ENCODE data around the gene STARD13.
"Not testable (repeated sequence)": the region's sequence is repeated elsewhere in the genome, so short reads cannot be mapped to it uniquely, and the experiment has no call there.

The STARD13 gene

DNA sequence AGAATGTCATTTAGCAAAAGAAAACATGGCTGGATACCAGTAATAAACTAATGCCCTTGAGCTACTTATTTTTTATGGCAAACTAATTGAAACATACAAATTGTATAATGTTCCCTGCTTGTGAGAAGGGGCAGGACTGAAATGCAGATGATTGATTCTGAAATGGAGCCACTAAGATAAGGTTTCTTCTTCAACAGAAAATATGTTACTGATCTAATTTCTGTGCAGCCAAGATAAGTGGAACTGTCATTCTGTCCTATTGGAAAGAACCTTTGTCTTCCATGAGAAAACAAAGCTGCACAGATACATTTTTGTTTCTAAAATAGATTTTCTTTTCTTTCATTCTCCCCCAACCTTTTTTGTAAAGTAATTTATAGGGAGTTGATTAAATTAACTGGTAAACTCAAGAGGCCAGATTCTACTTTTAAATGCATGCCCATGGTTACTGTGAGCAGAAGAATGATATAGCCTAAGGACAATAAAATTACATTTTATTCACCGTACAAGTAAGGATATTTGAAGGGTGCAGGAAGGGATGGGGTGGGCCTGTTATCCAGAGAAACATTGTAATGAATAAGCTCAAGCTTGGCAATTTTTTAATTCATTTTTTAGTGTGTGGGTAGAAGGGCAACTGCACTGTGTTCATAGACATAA lies 39.9 kb downstream of the STARD13 start:
- TF ChIP-seq CTCF (IDR thresholded peaks at IDR 0.05; ENCODE audit: borderline replicate concordance, control extremely low read depth, extremely low read depth, insufficient read depth, missing control alignments) = no peak

GRCh38 chr13:33244907-33245287 lies 40.7 kb downstream of the STARD13 start:
- TF ChIP-seq CTCF (IDR thresholded peaks at IDR 0.05; ENCODE audit: borderline replicate concordance, control extremely low read depth, extremely low read depth, insufficient read depth, missing control alignments) = no peak
- DNase-seq (ENCODE audit: low spot score) = no peak
- in situ Hi-C loops (cut with MboI; ENCODE audit: low sequenced_read_pairs, unreplicated experiment) = no loop called here

More for the DNA sequence above, 39.9 kb downstream of the STARD13 start:
- in situ Hi-C loops (cut with MboI; ENCODE audit: low sequenced_read_pairs, unreplicated experiment) = no loop called here
- DNase-seq (ENCODE audit: low spot score) = no peak

DNA sequence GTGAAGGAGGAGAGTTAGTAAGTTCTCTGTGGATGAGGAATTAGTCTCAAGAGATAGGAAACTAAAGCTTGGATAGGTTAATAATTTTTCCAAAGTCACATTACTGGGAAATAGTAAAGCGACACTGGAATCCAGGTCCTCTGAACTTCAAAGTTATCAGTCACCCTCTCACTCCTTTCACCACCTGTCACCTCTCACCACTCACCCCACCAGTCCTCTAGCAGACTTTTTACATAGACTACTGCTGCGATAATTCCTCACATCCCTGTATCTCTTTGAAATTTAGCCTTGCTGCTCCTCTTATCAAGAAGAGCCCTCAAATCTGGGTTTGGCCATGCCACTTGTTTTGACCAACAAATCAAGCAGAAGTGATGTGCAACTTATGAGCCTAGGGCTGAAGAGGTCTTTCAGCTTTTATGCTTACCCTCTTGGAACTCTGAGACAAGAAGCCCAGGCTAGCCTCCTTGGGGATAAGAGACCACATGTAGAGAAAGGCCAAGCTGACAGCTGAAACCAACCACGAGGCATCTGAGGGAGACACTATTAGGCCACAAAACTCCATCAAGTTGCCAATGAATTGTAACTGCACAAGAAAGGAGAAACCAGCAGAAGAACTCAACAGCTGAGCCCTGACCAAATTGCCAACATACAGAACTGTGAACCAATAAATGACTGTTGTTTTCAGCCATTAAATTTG lies 41.2 kb downstream of the STARD13 start:
- TF ChIP-seq CTCF (IDR thresholded peaks at IDR 0.05; ENCODE audit: borderline replicate concordance, control extremely low read depth, extremely low read depth, insufficient read depth, missing control alignments) = no peak
- in situ Hi-C loops (cut with MboI; ENCODE audit: low sequenced_read_pairs, unreplicated experiment) = no loop called here
- no peak for DNase-seq (ENCODE audit: low spot score)

DNA sequence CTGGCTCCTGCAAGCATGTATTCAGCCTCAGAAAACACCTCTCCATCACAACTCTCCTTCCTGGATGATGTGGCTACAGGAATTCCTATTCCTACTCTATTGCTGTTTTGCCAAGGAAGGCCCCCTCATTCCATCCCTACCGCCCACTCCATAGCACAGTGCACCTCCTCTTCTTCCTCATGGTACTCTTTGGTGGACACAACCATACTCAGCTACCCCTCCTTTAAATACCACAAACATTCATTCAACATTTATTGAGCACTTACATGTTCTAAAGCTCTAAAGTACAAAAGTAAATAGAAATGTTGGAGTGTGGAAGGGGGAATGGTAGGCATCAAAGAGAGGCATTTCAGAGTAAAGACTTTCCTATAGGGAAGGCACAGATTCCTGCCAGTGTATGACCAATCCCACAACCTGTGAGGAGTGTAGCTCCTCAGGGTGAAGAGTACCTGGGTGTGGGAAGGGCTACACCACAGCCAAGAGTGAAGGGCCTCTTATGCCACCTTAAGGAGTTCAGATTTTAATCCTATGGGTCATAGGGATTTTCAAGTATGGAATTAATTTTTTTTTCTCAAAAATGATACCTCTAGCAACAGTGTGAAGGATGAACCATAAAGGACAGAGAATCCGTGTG lies 42.5 kb downstream of the STARD13 start:
- in situ Hi-C loops (cut with MboI; ENCODE audit: low sequenced_read_pairs, unreplicated experiment) = no loop called here
- no peak for DNase-seq (ENCODE audit: low spot score)
- no peak for TF ChIP-seq CTCF (IDR thresholded peaks at IDR 0.05; ENCODE audit: borderline replicate concordance, control extremely low read depth, extremely low read depth, insufficient read depth, missing control alignments)

GRCh38 chr13:33242372-33242771 lies 43.2 kb downstream of the STARD13 start:
- in situ Hi-C loops (cut with MboI; ENCODE audit: low sequenced_read_pairs, unreplicated experiment); DNase-seq (ENCODE audit: low spot score): not testable (repeated sequence)

GRCh38 chr13:33236021-33236420 lies 49.5 kb downstream of the STARD13 start:
- no peak for DNase-seq (ENCODE audit: low spot score)
- in situ Hi-C loops (cut with MboI; ENCODE audit: low sequenced_read_pairs, unreplicated experiment) = no loop called here
- TF ChIP-seq CTCF (IDR thresholded peaks at IDR 0.05; ENCODE audit: borderline replicate concordance, control extremely low read depth, extremely low read depth, insufficient read depth, missing control alignments) = no peak

DNA sequence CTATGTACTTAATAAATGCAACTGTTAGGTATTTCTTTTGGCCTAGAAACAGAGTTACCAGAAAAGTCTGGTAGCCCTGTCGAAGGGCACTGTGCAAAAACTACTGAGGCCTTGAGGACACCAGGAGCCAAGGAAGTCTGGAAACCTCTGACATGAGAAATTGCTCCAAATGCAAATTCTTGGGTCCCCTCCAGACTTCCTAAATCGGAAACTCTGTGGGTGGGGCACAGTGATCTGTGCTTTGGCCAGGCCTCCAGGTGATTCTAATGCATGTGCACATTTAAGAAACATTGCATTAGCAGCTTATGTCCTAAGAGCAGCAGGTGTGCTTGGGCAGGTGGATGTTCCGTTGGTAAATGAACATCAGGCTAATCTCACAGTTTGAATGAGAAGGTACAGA lies 50.0 kb downstream of the STARD13 start:
- DNase-seq (ENCODE audit: low spot score) = no peak
- in situ Hi-C loops (cut with MboI; ENCODE audit: low sequenced_read_pairs, unreplicated experiment) = no loop called here
- TF ChIP-seq CTCF (IDR thresholded peaks at IDR 0.05; ENCODE audit: borderline replicate concordance, control extremely low read depth, extremely low read depth, insufficient read depth, missing control alignments) = no peak

All from GM13976 (cell line).